ENCODE data around the gene ZNF576. TPM values are rescaled to one million over a fixed set of nuclear protein-coding genes. Genes with fewer than 3 reads are reported as not detected.

The ZNF576 gene
- total and polyA plus RNA-seq, 2 of the 13 experiments (the other 11 are each of a cell fraction or from before 2014, with no cell fraction given) = 7.2 to 9.6 TPM

DNA sequence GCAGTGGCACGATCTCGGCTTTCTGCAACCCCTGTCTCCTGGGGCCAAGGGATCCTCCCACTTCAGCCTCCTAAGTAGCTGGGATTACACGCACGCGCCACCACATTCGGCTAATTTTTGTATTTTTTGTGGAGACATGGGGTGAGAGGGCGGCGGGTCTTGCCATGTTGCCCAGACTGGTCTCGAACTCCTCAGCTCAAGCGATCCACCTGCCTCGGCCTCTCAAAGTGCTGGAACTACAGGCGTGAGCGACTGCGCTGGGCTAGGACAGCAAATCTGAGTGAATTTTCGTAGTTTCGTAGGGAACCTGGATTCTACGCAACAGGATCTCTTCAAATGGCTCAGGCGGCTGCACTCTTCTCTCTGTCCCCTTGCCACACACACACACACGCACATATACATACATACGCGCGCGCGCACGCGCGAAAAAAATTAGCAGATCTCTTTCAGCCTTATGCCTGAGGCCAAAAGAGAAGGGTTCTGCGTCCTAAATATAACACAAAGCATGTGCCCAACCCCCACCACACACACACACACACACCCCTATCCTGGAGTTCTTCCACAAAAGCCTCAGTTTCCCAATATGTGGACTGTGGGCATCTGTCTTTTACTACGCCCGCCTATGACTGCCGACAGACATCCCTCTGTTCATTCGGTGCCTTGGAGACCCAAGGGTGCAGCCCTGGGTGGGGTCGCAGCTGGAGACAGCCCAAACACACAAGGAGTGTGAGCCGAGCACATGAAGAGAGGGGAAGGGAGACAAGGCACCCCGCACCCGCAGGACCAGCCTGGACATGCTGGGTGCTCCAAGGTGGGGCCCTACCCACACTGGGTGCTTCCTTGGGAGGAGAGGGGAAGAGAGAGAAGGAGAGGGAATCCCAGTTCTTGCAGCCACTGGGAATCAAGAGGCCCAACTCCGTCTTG is 20.2 kb upstream of the ZNF576 start:
- Histone ChIP-seq H3K36me3 (replicated peaks in 1 of 2; ENCODE audit: control insufficient read depth in 1 of 2, insufficient read depth in 2 of 2, low read length in 2 of 2) (0 out of 5 replicates have a peak, but pooled peaks cover 0 to 1% of the 10 kb centered on the region in 2 experiments), H3K4me1 (ENCODE audit: insufficient read depth, low read length) (peaks cover 19% of the 10 kb centered on the region; the same call in 1 of the 2 replicates), H3K27me3 (ENCODE audit: control insufficient read depth in 1 of 2, insufficient read depth in 2 of 2, low read length in 2 of 2) (no peaks in the 10 kb centered on the region; a peak in 1 of 5 replicates), H3K9ac (ENCODE audit: insufficient read depth, low read depth, low read length) (peak overlapping the region; percentile 47; the same call in 1 of the 2 replicates), H3K4me3 (replicated peaks in 1 of 3; ENCODE audit: insufficient read depth in 1 of 3, low read depth in 2 of 3, low read length in 3 of 3) (peak overlapping the region in 2 of 3 experiments; percentile 35 to 87; a peak in 1 of 6 replicates), H4K20me1 (ENCODE audit: insufficient read depth, low read length) (no peaks in the 10 kb centered on the region), H3K9me3 (ENCODE audit: low read length) (no peaks in the 10 kb centered on the region), H3K27ac (ENCODE audit: extremely low read length, insufficient read depth, low read length) (peak overlapping the region; percentile 53), H3K79me2 (ENCODE audit: insufficient read depth, low read length) (peaks cover 8% of the 10 kb centered on the region), H2AFZ (ENCODE audit: low read length) (no peak overlapping the region), H3K4me2 (ENCODE audit: low read depth, low read length) (peak overlapping the region; percentile 70)
- ChIA-PET POLR2A (interaction anchor here (1.8 kb wide), 1 partner anchor 21 kb away, joined by 3 read pairs; no protein-coding TSS in a partner anchor), CTCF (ENCODE audit: low intra/inter-chr PET ratio, low total read pairs) (no interaction called here)
- intact Hi-C loops (cut with micrococcal nuclease; ENCODE audit: unreplicated experiment) (loop anchor here (1.0 kb wide), 1 partner anchor 20 kb away; the partner anchor contains the start of genes IRGQ and ZNF576), in situ Hi-C loops (cut with HindIII; ENCODE audit: extremely low pct_ligation_motif_present, low pct_unique_long_range_greater_than_20kb) (no loop called here)
- BruUV-seq (replicated peaks) = no TSS peak
- no peak for FAIRE-seq
- no peak for DNase-seq (ENCODE audit: low spot score)
- 93% methylated on average over 36 of the region's 37 CpGs for WGBS (ENCODE audit: low lambda C conversion rate)
- ATAC-seq = no peak
- TF ChIP-seq TEAD2 (CRISPR knock-in tag; IDR thresholded peaks at IDR 0.05) (no peak), ZNF891 (CRISPR knock-in tag; IDR thresholded peaks at IDR 0.05) (no peak), KLF15 (CRISPR knock-in tag; IDR thresholded peaks at IDR 0.05; ENCODE audit: borderline replicate concordance) (no peak), NBN (conservative IDR thresholded peaks at IDR 0.05) (no peak), DMAP1 (CRISPR knock-in tag; IDR thresholded peaks at IDR 0.05) (0 out of 2 replicates have a peak, but pooled peaks have one; percentile 1), AGO2 (optimal IDR thresholded peaks at IDR 0.05; ENCODE audit: low read depth, low read length) (no peak), PRPF4 (IDR thresholded peaks at IDR 0.05; ENCODE audit: low read depth, low read length, poor library complexity, severe bottlenecking) (peak; percentile 53), SOX6 (IDR thresholded peaks at IDR 0.05) (no peak), SOX6 (CRISPR knock-in tag; IDR thresholded peaks at IDR 0.05) (no peak)
- TF ChIP-seq, protein P1, sequence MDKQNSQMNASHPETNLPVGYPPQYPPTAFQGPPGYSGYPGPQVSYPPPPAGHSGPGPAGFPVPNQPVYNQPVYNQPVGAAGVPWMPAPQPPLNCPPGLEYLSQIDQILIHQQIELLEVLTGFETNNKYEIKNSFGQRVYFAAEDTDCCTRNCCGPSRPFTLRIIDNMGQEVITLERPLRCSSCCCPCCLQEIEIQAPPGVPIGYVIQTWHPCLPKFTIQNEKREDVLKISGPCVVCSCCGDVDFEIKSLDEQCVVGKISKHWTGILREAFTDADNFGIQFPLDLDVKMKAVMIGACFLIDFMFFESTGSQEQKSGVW (CRISPR knock-in tag; IDR thresholded peaks at IDR 0.05; ENCODE audit: borderline replicate concordance) = no peak
- TF ChIP-seq, protein P2, sequence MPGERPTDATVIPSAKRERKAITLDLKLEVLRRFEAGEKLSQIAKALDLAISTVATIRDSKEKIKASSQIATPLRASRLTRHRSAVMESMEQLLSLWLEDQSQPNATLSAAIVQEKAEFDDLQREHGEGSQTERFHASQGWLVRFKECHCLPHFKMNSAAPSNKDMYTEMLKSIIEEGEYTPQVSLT (CRISPR knock-in tag; IDR thresholded peaks at IDR 0.05; ENCODE audit: borderline replicate concordance, low read depth) = no peak
- TF ChIP-seq, protein P3, sequence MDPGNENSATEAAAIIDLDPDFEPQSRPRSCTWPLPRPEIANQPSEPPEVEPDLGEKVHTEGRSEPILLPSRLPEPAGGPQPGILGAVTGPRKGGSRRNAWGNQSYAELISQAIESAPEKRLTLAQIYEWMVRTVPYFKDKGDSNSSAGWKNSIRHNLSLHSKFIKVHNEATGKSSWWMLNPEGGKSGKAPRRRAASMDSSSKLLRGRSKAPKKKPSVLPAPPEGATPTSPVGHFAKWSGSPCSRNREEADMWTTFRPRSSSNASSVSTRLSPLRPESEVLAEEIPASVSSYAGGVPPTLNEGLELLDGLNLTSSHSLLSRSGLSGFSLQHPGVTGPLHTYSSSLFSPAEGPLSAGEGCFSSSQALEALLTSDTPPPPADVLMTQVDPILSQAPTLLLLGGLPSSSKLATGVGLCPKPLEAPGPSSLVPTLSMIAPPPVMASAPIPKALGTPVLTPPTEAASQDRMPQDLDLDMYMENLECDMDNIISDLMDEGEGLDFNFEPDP (CRISPR knock-in tag; conservative IDR thresholded peaks at IDR 0.05) = 0 out of 2 replicates have a peak, but pooled peaks have one; percentile 54
- TF ChIP-seq, protein P4, sequence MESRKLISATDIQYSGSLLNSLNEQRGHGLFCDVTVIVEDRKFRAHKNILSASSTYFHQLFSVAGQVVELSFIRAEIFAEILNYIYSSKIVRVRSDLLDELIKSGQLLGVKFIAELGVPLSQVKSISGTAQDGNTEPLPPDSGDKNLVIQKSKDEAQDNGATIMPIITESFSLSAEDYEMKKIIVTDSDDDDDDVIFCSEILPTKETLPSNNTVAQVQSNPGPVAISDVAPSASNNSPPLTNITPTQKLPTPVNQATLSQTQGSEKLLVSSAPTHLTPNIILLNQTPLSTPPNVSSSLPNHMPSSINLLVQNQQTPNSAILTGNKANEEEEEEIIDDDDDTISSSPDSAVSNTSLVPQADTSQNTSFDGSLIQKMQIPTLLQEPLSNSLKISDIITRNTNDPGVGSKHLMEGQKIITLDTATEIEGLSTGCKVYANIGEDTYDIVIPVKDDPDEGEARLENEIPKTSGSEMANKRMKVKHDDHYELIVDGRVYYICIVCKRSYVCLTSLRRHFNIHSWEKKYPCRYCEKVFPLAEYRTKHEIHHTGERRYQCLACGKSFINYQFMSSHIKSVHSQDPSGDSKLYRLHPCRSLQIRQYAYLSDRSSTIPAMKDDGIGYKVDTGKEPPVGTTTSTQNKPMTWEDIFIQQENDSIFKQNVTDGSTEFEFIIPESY (CRISPR knock-in tag; IDR thresholded peaks at IDR 0.05) = 0 out of 2 replicates have a peak, but pooled peaks have one; percentile 39
- TF ChIP-seq, protein P5, sequence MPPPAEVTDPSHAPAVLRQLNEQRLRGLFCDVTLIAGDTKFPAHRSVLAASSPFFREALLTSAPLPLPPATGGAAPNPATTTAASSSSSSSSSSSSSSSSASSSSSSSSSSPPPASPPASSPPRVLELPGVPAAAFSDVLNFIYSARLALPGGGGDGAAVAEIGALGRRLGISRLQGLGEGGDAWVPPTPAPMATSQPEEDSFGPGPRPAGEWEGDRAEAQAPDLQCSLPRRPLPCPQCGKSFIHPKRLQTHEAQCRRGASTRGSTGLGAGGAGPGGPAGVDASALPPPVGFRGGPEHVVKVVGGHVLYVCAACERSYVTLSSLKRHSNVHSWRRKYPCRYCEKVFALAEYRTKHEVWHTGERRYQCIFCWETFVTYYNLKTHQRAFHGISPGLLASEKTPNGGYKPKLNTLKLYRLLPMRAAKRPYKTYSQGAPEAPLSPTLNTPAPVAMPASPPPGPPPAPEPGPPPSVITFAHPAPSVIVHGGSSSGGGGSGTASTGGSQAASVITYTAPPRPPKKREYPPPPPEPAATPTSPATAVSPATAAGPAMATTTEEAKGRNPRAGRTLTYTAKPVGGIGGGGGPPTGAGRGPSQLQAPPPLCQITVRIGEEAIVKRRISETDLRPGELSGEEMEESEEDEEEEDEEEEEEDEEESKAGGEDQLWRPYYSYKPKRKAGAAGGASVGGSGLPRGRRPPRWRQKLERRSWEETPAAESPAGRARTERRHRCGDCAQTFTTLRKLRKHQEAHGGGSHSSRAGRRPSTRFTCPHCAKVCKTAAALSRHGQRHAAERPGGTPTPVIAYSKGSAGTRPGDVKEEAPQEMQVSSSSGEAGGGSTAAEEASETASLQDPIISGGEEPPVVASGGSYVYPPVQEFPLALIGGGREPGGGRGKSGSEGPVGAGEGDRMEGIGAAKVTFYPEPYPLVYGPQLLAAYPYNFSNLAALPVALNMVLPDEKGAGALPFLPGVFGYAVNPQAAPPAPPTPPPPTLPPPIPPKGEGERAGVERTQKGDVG (CRISPR knock-in tag; IDR thresholded peaks at IDR 0.05; ENCODE audit: borderline replicate concordance) = 0 out of 2 replicates have a peak, but pooled peaks have one; percentile 43
